ENCODE results near the gene HDC. TPM values are rescaled to one million over a fixed set of nuclear protein-coding genes. Genes with fewer than 3 reads are reported as not detected.

HDC gene
- total RNA-seq, 1 donor from 2014 or later: 4.1 TPM

- Histone ChIP-seq H3K4me1 (no peaks in the 10 kb centered on the region), H3K36me3 (no peaks in the 10 kb centered on the region), H3K9me3 (no peaks in the 10 kb centered on the region), H3K27me3 (no peaks in the 10 kb centered on the region), H3K27ac (no peak overlapping the region), H3K4me3 (no peak overlapping the region)
- intact Hi-C loops (cut with DNase I): no loop called here
- ATAC-seq (no peak), DNase-seq (no peak)
- TF ChIP-seq CTCF (IDR thresholded peaks at IDR 0.05): no peak
Observed at GRCh38 chr15:50218291-50218690, 47.2 kb downstream of the HDC start.

GRCh38 chr15:50210462-50211157 is 54.9 kb downstream of the HDC start:
- TF ChIP-seq CTCF (IDR thresholded peaks at IDR 0.05): no peak
- H3K4me3 ChIP-seq: no peak overlapping the region
- intact Hi-C loops (cut with DNase I): no loop called here
- H3K27ac ChIP-seq: no peak overlapping the region
- peaks cover 6% of the 10 kb centered on the region for H3K9me3 ChIP-seq
- no peaks in the 10 kb centered on the region for H3K36me3 ChIP-seq
- H3K4me1 ChIP-seq: no peaks in the 10 kb centered on the region
- ATAC-seq: no peak
- H3K27me3 ChIP-seq: no peaks in the 10 kb centered on the region
- DNase-seq: no peak

- H3K36me3 ChIP-seq: no peaks in the 10 kb centered on the region
- intact Hi-C loops (cut with DNase I): no loop called here
- no peak overlapping the region for H3K4me3 ChIP-seq
- TF ChIP-seq CTCF (IDR thresholded peaks at IDR 0.05): no peak
- ATAC-seq (no peak), DNase-seq (no peak)
- H3K27ac ChIP-seq: no peak overlapping the region
- peaks cover 6% of the 10 kb centered on the region for H3K9me3 ChIP-seq
- H3K4me1 ChIP-seq: no peaks in the 10 kb centered on the region
- H3K27me3 ChIP-seq: no peaks in the 10 kb centered on the region
Observed at GRCh38 chr15:50209809-50210208, 55.7 kb downstream of the HDC start.

- H3K9me3 ChIP-seq: no peaks in the 10 kb centered on the region
Observed at GRCh38 chr15:50206020-50206419, 59.5 kb downstream of the HDC start.

GRCh38 chr15:50202003-50202402 is 63.5 kb downstream of the HDC start:
- ATAC-seq: no peak
- no peaks in the 10 kb centered on the region for H3K36me3 ChIP-seq
- no peak for TF ChIP-seq CTCF (IDR thresholded peaks at IDR 0.05)
- H3K27me3 ChIP-seq: no peaks in the 10 kb centered on the region
- no peaks in the 10 kb centered on the region for H3K4me1 ChIP-seq
- intact Hi-C loops (cut with DNase I): no loop called here
- DNase-seq: no peak
- H3K27ac ChIP-seq: no peak overlapping the region
- H3K9me3 ChIP-seq: no peaks in the 10 kb centered on the region
- H3K4me3 ChIP-seq: no peak overlapping the region

More at GRCh38 chr15:50206020-50206419, 59.5 kb downstream of the HDC start:
- no peak for ATAC-seq
- no peaks in the 10 kb centered on the region for H3K36me3 ChIP-seq
- TF ChIP-seq CTCF (IDR thresholded peaks at IDR 0.05): no peak
- no peaks in the 10 kb centered on the region for H3K27me3 ChIP-seq
- H3K27ac ChIP-seq: no peak overlapping the region
- intact Hi-C loops (cut with DNase I): no loop called here
- no peak for DNase-seq
- no peak overlapping the region for H3K4me3 ChIP-seq
- no peaks in the 10 kb centered on the region for H3K4me1 ChIP-seq
